Measurements from ENCODE around the gene USP33. TPM values are rescaled to one million over a fixed set of nuclear protein-coding genes. Genes with fewer than 3 reads are reported as not detected.

Gene USP33
- total and polyA plus RNA-seq, 12 donors: 29.6 to 95.7 (median 66.5) TPM

- WGBS, 4 donors: 87 to 94% (median 90%) methylated on average over 6 to 7 of the region's 7 CpGs
- intact Hi-C loops (cut with DNase I): no loop called here
- Histone ChIP-seq H3K36me3 (replicated peaks in 1 of 2) (no peaks in the 10 kb centered on the region), H3K4me3 (no peak overlapping the region), H3K9me3 (replicated peaks in 1 of 3) (no peaks in the 10 kb centered on the region), H3K27ac (no peak overlapping the region), H3K4me1 (replicated peaks in 1 of 2) (peaks cover 0 to 58% of the 10 kb centered on the region in 2 donors), H3K27me3 (no peaks in the 10 kb centered on the region)
- no peak for TF ChIP-seq CTCF (IDR thresholded peaks at IDR 0.05)
- TF ChIP-seq POLR2A (IDR thresholded peaks at IDR 0.05): no peak
- DNase-seq: no peak
Measured at GRCh38 chr1:77670330-77670729, 89.3 kb downstream of the USP33 start.

- intact Hi-C loops (cut with DNase I): no loop called here
- Histone ChIP-seq H3K9me3 (replicated peaks in 1 of 3) (no peaks in the 10 kb centered on the region), H3K27ac (no peak overlapping the region), H3K4me3 (no peak overlapping the region), H3K4me1 (replicated peaks in 1 of 2) (peaks cover 6 to 67% of the 10 kb centered on the region in 2 donors), H3K36me3 (replicated peaks in 1 of 2) (no peaks in the 10 kb centered on the region), H3K27me3 (no peaks in the 10 kb centered on the region)
- no peak for DNase-seq
- 20 to 35% (median 28%) methylated on average over 1 of the region's 1 CpG for WGBS, 4 donors
- TF ChIP-seq CTCF (IDR thresholded peaks at IDR 0.05) (no peak), POLR2A (IDR thresholded peaks at IDR 0.05) (no peak)
Measured at GRCh38 chr1:77668924-77669449, 90.7 kb downstream of the USP33 start.

- H3K4me3 ChIP-seq: no peak overlapping the region
- no peaks in the 10 kb centered on the region for H3K27me3 ChIP-seq
- no peaks in the 10 kb centered on the region for H3K9me3 ChIP-seq (replicated peaks in 1 of 3)
- intact Hi-C loops (cut with DNase I): no loop called here
- no peaks in the 10 kb centered on the region for H3K36me3 ChIP-seq (replicated peaks in 1 of 2)
- peak overlapping the region in 1 of 5 donors; percentile 10 for H3K27ac ChIP-seq
- no peak for DNase-seq
- H3K4me1 ChIP-seq (replicated peaks in 1 of 2): peaks cover 18 to 48% of the 10 kb centered on the region in 2 donors
- WGBS, 4 donors: 45 to 61% (median 56%) methylated on average over 3 of the region's 3 CpGs
- TF ChIP-seq CTCF (IDR thresholded peaks at IDR 0.05) (no peak), POLR2A (IDR thresholded peaks at IDR 0.05) (no peak)
Measured at GRCh38 chr1:77664939-77665516, 94.6 kb downstream of the USP33 start.

GRCh38 chr1:77661696-77662095, 98.0 kb downstream of the USP33 start:
- Histone ChIP-seq H3K4me1 (replicated peaks in 1 of 2) (peaks cover 19 to 41% of the 10 kb centered on the region in 2 donors), H3K27me3 (no peaks in the 10 kb centered on the region), H3K36me3 (replicated peaks in 1 of 2) (no peaks in the 10 kb centered on the region), H3K9me3 (replicated peaks in 1 of 3) (no peaks in the 10 kb centered on the region), H3K27ac (peak overlapping the region in 3 of 5 donors; percentile 58 to 61 (median 61)), H3K4me3 (no peak overlapping the region)
- 46 to 67% (median 61%) methylated on average over 4 of the region's 4 CpGs for WGBS, 4 donors
- intact Hi-C loops (cut with DNase I): no loop called here
- TF ChIP-seq CTCF (IDR thresholded peaks at IDR 0.05) (no peak), POLR2A (IDR thresholded peaks at IDR 0.05) (no peak)
- peak in 3 of 7 donors; percentile 23 to 58 (median 40) for DNase-seq
